Measurements from ENCODE around the gene ARHGAP18.

Gene ARHGAP18

DNA sequence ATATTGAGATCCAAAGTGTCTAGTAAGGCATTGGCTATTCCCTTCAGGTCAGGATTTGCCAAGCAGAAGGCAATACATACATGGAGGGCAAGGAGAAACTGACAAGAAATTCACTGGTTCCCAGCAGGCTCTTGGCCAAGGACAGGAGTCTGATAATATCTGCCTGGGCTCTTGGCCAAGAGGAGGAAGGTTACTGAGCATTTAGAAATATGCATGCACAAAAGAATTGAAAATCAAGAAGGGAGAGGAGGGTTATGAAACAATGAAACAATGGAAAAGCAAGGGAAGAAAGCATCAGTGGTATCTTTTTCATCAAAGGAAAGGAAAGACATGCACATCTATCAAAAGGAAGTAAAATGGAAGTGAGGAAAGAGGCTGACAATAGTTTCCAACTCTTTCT is 42.4 kb downstream of the ARHGAP18 start:
- no peak for DNase-seq (ENCODE audit: low read depth in 2 of 2)

DNA sequence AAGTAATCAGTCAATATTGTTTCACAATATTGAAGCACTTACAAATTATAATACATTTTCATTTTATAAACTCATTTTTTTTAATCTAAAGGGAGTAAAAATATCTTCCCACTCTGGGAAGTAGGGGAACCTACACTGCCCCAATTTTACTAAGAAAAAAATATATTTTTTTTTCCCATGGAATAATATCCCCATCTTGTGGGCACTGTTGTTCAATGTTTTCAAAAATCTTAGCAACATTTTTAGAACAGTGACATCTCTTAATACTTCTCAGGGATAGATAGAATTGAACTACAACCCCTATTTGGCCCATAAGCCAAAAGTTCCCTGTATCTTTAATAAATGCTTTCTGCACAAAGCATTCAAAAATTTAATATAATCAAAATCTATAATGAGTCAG is 42.9 kb downstream of the ARHGAP18 start:
- no peak for DNase-seq (ENCODE audit: low read depth in 2 of 2)

DNA sequence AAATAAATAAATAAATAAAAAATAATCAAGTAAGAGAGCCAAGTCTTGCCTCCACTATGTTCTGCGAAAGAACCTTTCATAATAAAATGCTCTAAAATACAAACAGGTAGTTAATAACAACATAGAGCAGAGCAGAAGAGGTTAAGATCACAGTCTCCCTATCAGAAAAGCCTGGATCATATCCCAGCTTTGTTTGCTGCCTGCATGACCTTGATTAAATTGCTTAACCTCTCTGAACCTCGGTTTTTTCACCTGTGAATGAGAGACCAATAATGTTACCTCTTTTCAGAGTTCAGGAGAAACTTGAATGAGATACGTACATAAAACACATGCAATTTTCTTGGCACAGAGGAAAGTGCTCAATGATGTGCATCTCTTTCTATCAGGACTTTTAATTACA is 44.4 kb downstream of the ARHGAP18 start:
- DNase-seq (ENCODE audit: low read depth in 2 of 2): no peak

DNA sequence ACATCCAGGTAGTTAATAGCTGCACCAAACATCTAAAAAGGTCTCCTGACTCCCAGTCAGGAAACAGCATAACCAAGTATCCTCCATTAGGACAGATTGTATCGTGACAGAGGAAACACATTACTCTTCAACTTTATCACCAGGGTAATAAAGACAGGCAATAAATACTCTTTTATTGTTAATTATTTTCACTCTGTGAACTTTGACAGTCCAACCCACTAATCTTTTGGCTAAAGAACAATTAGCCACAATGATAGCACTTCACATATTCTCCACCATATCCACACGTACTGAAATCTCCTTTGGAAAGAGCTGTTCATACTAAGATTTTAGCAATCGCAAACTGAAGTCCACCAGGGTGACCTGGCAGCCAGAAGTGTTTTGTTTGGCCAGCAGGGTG is 46.4 kb downstream of the ARHGAP18 start:
- DNase-seq (ENCODE audit: low read depth in 2 of 2): no peak

DNA sequence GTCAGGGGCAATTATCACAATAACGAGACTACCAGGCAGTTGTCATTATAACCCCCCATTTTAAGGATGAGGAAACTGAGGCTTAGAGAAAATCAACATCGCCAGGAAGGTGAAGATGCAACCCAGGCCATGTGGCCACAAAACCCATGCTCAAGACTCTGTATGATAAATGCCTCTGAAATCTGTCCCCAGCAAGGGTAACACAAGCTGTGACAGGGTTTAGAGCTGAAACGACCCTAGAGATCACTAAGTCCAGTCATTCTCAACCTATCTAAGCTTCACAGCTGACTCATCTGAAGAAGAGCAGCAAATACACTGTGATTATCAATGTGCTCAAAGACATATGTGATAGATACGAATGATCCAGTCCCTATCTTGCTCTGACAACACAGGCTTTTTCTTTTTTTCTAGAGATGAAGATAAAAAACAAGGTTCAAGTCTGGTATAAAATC is 47.0 kb downstream of the ARHGAP18 start:
- DNase-seq (ENCODE audit: low read depth in 2 of 2): no peak

DNA sequence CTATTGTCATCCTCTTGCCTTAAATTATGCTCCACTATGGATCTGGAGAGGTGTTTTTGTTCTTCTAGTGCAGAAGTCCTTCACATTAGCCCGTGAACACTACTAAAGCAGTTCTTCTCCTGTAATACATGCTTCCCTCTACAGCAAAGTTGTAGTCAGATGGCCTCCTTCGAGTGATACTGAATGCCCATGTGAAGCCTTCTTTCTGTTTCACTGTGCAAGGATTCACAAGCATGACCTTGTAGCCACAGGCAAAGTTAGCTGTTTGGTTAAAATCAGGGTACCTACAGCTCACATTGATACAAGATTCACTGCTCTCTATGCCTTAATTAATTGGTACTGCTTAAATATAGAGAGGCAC is 47.6 kb downstream of the ARHGAP18 start:
- DNase-seq (ENCODE audit: low read depth in 2 of 2): no peak

DNA sequence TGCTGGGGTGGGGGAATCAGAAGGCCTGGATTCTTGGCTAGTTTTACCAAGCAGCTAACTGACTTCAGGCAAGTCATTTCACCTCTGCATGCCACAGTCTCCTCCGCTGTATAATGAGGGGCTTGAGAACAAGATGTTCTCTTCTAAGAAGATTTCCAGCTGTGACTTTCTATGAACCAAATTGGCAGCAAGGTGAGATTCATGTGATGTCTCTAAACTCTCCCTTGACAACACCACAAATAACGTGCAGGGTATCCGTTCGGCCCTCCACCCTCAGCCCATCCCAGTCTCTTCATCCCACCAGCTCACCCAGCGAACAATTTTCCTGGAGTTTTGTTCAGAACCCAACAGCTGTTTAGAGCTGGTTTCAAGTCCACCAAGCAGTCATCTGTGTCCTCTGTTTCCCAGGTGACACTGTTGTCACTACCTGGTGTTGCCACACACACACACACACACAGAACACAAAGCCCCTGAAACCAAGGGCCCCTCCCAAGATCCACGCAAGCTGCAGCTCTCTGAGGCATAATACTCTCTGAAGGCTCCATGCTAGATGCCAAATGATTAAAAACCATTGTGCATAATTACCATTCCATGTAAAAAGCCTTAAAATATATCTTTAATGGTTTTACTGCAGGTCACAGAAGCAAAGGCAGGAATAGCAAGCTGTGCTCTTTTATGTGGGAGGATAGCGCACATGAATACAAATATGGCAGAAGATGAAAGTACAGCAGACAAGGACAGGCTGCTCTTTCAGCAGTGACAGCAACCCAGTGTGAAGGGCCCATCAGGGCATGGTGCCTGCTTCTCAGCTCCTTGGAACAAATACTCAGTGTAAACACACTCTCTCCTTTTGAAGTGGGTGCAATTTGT is 48.2 kb downstream of the ARHGAP18 start:
- DNase-seq (ENCODE audit: low read depth in 2 of 2): no peak

DNA sequence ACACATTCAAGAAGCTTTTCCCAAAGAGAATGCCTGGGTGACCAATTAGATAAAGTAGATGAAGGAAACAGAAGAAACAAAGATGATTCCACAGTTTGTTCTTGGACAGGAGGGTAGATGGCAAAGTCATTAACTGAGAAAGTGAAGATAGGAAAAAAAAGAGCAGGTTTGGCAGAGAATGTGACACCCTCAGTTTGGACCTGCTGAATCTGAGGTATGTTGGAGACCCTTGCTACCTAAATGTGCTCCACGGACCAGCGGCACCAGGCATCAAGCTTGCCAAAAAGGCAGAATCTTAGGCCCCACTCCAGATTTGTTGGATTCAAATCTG is 49.7 kb downstream of the ARHGAP18 start:
- no peak for DNase-seq (ENCODE audit: low read depth in 2 of 2)

DNA sequence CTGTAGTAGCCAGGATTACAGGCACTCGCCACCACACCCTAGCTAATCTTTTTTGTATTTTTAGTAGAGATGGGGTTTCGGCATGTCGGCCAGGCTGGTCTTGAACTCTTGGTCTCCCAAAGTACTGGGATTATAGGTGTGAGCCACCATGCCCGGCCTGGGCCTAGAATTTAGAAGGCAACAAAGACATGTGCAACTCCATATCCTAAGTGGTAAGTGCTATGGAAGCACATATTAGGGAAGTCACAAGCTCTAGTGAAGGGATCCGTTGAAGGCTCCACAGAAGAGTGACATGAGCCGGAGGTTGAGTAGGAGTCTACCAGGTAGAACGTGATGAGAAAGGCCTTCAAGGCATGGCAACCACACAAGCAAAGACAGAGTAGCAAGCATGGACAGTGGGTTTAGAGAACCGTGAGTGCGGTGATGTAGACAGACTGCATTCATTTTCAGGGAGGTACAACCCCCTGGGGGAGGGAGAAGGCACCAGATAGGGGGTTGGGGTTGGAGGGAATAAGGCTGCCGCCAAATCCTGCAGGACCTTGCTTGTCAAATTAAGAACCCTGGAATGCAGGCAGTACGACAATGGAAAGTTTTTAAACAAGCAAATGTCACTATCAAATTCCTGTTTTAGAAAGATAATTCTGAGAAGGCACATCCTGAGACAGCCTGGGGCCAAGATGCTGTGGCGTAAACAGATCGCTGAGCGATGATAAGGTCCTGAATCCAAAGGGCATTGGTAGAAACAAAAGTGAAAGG is 50.2 kb downstream of the ARHGAP18 start:
- DNase-seq (ENCODE audit: low read depth in 2 of 2): no peak

DNA sequence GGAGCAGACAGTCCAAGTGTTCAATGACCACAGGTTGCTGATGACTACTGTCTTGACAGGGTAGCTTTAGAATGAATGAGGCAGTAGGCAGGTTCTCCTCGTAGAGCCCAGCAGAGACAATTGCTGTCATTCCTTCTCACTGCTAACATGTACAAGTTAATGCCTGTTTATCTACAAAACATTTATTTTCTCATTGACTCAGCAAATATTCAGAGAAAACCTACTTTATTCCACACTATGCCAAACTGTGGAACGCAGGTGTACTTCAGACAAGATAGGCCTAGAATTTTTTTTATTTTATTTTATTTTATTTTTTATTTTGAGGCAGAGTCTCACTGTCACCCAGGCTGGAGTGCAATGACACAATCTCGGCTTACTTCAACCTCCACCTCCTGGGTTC is 50.8 kb downstream of the ARHGAP18 start:
- no peak for DNase-seq (ENCODE audit: low read depth in 2 of 2)

DNA sequence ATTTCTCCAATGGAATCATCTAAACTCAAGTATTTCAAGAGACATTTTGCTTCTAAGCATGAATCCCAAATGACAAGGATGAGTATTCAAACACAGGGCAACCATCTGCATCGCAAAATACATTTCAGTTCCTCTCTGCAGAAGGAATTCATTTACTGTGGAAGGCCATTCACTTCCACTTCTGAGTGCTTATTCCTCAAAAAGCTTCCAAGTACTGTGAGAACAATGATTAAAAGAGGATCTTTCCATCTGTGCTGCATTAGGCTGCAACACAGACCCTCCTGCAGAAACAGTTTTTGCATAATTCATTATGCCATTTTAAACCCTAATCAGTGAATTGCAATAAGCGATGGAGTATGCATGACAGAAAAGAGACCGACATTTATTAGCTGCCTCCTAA is 52.5 kb downstream of the ARHGAP18 start:
- DNase-seq (ENCODE audit: low read depth in 2 of 2): no peak

DNA sequence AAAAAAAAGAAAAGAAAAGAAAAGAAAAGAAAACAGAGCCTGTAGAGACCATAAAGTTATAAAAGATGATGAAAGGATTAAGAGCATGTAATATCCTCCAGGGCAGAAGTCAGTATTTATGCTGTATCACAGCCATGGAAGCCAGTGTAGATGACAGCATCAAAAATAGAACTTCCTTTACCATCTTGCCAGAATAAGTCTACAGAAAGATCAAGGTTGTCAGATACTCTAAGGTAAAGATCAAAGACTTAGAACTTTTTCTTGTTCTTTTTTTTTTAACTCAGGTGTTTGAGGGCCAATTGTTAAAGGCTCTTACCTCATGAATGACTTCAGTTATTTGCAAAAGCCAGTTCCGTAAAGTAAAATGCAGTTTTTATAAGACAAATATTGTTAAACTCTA is 54.6 kb downstream of the ARHGAP18 start:
- DNase-seq (ENCODE audit: low read depth in 2 of 2): no peak

DNA sequence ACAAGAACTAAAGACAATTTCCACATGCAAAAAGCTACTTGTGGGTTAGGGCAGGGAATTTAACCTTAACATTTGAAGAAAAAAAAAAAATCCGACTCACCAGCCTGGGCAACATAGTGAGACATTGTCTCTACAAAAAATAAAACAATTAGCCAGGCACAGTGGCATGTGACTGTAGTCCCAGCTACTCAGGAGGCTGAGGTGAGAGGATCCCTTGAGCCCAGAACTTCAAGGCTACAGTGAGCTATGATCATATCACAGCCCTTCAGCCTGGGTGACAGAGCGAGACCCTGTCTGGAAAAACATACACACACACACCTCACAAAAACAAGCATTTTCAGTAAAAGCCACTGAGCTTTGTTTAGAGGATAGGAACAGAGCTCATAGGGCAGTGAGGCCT is 56.2 kb downstream of the ARHGAP18 start:
- DNase-seq (ENCODE audit: low read depth in 2 of 2): no peak

DNA sequence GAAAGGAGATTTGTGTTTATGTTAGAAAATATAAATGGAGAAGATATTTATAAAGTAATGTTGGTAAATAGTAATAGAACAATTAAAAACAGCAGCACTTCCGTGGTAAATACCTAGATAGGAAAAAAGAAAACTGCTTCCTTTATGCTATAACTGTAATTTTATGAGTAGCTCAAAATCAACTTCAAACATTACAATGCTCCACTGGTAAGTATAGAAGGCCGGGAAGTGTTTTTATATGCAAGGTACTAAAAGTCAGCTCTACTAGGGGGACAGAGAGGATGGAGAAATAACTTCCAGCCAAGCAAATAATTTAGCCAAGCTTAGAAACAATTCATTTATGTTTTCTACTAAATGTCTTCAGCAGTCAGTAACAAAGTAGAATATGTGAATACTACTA is 56.7 kb downstream of the ARHGAP18 start:
- DNase-seq (ENCODE audit: low read depth in 2 of 2): no peak

DNA sequence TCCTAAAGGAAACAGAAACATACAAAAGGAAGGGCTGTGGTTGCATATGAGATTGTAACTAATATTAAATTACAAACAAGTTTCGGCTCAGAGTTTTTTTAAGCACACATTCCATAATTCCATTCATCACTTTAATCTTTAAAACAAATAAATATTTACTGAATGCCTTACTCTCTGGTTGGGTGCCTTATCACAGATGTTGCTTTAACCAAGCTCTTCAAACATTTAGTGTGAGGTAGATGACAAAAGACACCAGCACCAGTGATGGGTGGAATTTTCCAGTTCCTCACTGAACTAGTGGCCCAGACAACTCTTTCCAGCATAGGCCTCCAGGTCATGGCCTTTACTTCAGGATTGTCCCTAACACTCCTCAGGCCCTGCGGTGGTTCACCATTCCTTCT is 58.7 kb downstream of the ARHGAP18 start:
- DNase-seq (ENCODE audit: low read depth in 2 of 2): no peak

DNA sequence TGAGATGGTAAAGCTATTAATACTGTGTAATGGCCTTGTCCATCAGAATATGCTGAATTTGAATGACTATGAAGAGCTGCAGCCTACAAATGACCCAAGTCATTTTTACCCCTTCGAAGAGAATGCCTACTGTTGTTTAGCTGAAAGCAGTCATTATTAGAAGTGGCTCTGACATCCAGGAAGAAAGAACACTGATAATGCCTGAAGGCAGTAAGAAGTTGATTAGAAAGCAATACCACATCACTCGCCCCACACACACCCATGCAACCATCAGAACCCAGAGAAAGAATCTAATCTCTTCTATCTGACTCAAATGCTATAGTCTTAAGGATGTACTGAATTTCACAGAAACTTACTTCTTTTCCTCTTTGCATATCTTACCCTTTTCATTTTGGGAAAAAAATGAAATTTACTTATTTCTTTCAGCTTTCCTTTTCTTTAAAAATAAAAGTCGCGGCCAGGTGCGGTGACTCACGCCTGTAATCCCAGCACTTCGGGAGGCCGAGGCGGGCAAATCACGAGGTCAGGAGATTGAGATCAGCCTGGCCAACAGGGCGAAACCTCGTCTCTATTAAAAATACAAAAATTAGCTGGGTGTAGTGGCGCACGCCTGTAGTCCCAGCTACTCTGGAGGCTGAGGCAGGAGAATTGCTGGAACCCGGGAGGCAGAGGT is 61.0 kb downstream of the ARHGAP18 start:
- no peak for DNase-seq (ENCODE audit: low read depth in 2 of 2)

DNA sequence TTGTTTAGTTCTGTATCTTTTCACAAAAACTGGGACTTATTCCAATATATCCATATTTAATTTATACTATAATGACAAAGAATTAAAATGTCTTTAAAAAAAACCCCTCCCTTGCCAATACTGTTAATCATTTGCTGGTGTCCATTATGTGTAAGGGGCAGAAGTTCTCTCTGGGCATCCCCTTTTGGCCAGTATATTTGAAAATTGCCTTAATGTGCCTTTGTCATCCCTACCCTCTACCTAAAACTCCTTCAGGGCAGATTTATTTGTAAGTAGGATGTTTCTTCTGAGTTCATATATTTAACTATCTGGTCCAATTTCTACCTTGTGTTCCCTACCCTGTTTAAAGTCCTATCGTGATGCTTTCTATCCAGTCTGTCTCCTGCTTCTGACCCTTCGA is 62.9 kb downstream of the ARHGAP18 start:
- no peak for DNase-seq (ENCODE audit: low read depth in 2 of 2)

DNA sequence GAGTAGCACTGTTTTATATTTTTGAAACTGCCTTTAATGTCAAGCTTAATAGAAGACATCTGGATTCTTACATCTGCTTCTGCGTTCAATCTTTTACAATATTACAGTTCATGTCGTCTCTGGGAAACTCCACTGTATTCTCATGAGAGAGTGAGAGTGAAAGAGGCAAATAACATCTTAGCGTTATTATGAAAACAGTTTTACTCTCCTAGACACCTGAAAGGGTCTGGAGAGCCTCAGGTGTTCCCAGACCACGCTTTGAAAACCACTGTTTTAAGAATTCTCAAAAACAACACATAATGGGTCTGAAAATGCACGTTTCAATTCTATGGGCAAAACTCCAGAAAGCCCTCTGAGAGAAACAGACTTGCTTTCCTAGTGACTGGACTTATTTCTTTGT is 63.3 kb downstream of the ARHGAP18 start:
- no peak for DNase-seq (ENCODE audit: low read depth in 2 of 2)

DNA sequence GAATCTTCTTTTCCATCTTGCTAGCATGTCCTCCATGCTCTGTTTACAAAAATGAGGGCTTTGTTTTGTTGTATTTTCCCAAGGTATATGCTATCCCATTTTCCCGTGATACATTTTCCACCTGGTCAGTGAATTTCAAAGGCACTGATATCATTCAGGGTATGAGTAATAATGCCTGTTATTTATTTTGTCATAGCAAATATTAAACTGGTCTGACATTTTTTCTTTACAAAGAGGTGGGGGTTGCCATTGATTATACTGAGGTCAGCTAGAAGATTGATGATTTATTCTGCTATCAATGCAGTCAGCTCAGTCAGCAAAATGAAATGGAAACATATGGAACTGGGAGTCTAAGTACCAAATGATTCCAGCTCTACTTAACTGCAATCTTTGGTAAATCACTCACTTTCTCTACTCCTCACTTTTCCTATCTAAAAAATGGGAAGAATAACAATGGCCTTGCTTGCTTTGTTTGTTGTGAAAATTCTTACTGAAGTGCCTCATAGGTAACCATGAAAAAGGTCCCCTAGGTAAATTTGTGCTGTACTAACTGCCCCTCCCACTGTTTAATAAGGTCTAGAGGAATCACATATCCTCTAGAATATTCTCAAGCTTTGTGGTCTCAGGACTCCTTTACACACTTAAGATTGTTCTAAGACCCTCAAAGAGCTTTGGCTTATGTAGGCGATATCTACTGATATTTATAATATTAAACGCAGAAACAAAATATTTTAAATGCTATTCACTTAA is 64.0 kb downstream of the ARHGAP18 start:
- DNase-seq (ENCODE audit: low read depth in 2 of 2): no peak

DNA sequence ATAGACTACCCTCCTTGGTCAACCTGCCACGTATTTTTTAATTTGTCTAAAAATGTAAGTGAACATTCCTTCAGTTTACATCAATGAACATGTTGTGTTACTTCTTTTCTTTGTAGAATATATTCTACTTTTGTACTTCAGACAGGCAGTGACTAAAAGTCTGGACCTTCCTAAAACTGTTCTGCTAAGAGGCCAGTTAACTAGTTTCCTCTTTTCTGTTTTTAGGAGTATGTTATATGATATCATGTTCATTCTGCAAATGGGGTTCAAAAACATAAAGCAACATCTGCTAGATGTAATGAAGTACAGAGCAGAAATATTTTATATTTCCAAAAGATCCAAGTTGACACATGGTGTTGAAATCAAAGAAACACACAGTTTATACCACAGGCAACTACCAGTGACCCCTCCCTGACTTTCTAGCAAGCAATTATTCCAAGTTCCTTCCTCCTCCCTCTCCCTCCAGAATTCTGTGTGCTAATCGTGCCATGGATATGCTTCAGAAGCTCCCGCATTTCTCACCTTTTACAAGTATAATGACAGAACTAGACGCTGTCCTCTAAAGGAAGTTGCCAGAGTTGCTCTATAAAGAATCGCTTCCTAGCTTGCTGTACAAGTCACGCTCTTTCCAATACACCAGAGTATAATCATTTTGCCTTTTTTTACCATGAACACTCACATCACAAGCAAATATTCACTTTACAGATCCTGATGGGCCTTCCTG is 64.7 kb downstream of the ARHGAP18 start:
- DNase-seq (ENCODE audit: low read depth in 2 of 2): no peak

DNA sequence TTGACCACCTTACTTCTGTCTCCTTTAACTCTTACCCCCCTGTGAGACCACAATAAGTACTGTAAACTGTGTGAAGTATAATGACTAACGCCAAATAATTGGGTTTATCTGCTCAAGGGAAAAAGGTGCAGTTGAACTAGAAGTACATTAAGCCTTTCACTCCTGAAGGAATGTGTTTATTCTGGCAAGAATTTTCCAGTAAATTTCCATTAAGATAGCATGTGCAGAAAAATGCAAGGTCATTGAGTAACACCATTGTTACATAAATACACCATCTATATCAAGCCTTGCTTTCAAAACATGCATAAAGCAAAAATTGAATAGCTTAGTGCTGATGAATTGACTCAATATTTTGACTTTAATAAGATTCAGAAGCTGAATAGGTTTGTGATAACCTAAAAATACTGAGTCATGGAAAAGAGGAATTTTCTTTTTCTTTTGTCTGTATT is 65.4 kb downstream of the ARHGAP18 start:
- no peak for DNase-seq (ENCODE audit: low read depth in 2 of 2)

All from stimulated activated CD8-positive, alpha-beta memory T cell treated with anti-CD3 and anti-CD28 coated beads, Interleukin-15, amount 100 ng/mL, for 4 hours (primary cell).